GM12873 (cell line): ENCODE data around the gene BIN1.

Experiments used
- CTCF ChIP-seq: IDR thresholded peaks from 2 replicates; pipeline ENCODE4 v1.5.1; 2012; ENCODE audit warnings: low read depth, mild to moderate bottlenecking, moderate library complexity, low read length, control low read depth; ENCODE audit not compliant: insufficient read depth; ENCODE audit errors: missing control alignments

BIN1 gene

GRCh38 chr2:127139766-127140165, 32.8 kb upstream of the BIN1 start:
- no peak for TF ChIP-seq CTCF

GRCh38 chr2:127138281-127138680, 31.3 kb upstream of the BIN1 start:
- TF ChIP-seq CTCF: no peak

- no peak for TF ChIP-seq CTCF
Measured at GRCh38 chr2:127137741-127138140, 30.8 kb upstream of the BIN1 start.

- TF ChIP-seq CTCF: no peak
Measured at GRCh38 chr2:127137225-127137624, 30.3 kb upstream of the BIN1 start.

- TF ChIP-seq CTCF: no peak
Measured at GRCh38 chr2:127134833-127135830, 28.2 kb upstream of the BIN1 start.

- no peak for TF ChIP-seq CTCF
Measured at GRCh38 chr2:127134235-127134634, 27.3 kb upstream of the BIN1 start.

GRCh38 chr2:127133793-127134192, 26.8 kb upstream of the BIN1 start:
- no peak for TF ChIP-seq CTCF
